H4 (cell line): ENCODE data around the gene CDK14. TPM values are rescaled to one million over a fixed set of nuclear protein-coding genes. Genes with fewer than 3 reads are reported as not detected.
A peak's percentile ranks its signal among the peaks of the same experiment; 100 is the strongest.

Experiments used
- DNase-seq: peaks from one replicate; pipeline ENCODE4 v3.0.0-alpha.2; 2015; ENCODE audit warnings: low spot score
- total RNA-seq: library from RNA; depleted of rRNA; stranded (reverse); fragments of >200 nt; shearing (Covaris generic); gene quantifications from 2 replicates; pipeline ENCODE4 v1.2.3, GENCODE V29; 2014

CDK14 gene
- total RNA-seq, 1 experiment from 2014 or later: 14.0 TPM

DNA sequence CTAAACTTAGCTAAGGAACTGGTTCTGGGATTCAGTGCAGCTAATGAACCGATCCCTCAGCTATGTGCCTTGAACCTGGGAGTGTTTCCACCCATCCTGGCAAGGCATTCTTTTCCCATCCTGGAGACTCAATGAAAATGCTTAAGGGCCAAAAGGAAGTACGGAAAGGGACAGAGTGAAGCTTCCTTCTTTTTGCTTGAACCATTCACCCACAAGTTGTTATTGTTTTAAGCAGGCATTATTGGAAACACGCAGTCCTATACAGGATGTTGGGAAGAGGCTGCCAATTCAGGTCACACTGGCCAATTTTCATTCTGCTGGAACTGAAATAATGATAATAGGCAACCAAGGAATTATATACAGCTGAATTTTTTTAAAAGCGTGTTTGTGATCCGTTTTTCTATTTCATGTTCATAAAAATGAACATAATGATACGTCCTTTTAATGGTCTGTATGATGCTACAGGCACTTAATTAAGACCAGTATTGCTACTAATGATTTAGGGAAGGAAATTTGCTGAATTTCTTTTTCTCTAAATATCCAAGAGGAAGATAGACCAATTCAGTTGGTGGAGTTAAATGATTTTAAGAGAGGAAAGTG lies 610.3 kb downstream of the CDK14 start:
- no peak for DNase-seq

GRCh38 chr7:91212582-91212981 lies 616.5 kb downstream of the CDK14 start:
- DNase-seq: no peak

DNA sequence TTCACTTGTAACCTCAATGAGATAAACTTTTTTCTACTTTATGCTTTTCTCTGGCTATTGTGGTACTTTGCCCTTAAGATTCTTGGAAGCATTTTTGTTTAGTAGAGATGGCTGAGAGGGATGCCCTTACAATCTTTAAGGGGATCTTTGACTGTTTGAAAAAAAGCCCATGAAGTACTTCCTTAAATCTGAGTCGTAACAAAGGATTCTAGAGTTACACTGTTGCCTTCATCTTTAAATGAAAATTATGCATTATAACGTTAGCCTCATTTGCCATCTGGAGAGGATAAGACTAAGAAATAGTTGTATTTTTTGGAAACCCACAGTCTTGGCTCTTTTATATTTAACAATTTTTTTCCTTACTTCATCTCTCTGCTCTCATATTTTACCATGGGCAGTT lies 630.3 kb downstream of the CDK14 start:
- no peak for DNase-seq

DNA sequence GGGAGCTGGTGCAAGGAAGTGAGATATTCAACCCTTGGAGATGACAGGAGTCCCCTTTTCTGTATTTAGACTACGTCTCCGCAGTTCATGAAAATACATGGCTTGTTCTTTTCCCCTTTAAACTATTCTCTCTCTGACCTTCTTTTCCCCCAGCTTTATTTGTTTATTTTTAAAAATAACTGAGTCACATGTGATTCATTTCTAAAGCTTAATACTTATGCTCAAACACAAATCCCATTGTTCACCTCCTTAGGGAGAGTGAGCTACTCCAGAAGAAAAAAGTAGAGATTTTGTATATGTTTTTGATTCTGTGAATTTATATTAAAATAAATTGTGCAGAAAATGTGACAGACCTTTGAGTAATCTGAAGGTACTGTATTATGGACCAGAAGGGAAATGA lies 632.2 kb downstream of the CDK14 start:
- DNase-seq: no peak

DNA sequence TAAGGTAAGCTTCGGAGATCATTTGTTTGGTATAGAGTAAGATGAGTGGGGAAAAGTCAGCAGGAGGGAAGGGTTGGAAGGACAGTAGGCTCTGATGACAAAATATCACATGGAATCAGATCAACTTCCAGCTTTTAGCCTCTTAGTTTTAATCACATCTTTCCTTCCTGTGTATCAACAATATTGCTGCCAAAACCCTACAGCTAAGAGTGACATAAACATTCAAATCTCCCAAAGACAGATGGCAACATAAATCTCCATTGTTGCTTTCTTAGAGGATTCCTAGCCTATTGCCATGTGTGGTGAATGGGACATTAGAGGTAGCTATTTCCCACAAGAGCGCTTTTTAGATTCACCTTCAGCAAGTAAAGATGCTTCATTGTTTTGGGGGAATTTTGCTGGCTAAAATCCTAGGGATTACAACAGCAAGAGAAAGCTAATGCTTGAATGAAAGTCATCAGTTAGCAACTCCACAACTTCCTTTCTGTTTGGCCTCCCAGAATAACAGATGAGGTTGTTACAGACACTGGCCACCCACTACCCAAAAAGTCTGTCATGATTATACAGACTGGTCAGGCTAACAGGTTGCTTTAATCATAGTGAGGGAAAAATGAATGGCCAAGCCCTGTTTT lies 632.9 kb downstream of the CDK14 start:
- peak; percentile 33 for DNase-seq

- no peak for DNase-seq
These were observed 634.0 kb downstream of the CDK14 start for GRCh38 chr7:91230100-91230499.

GRCh38 chr7:91230503-91230902 lies 634.4 kb downstream of the CDK14 start:
- DNase-seq: no peak

DNA sequence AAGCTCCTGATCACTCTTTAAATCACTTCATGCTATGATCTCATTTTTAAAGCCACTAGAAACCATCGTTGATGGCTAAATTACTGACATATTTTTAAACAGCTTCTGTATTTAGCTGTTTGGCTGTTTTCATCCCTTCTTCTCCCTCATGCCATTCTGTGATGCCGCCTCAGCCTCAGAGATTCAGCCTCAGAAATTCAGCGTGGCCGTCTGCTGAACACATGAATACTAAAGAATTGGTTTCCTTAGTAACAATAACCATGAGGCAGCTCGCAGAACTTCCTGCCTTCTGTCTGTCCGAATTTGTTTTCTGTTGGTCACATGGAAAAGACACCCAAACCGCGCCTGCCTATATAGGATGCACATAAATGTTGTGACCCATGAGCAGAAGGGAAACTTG lies 637.1 kb downstream of the CDK14 start:
- DNase-seq: no peak

DNA sequence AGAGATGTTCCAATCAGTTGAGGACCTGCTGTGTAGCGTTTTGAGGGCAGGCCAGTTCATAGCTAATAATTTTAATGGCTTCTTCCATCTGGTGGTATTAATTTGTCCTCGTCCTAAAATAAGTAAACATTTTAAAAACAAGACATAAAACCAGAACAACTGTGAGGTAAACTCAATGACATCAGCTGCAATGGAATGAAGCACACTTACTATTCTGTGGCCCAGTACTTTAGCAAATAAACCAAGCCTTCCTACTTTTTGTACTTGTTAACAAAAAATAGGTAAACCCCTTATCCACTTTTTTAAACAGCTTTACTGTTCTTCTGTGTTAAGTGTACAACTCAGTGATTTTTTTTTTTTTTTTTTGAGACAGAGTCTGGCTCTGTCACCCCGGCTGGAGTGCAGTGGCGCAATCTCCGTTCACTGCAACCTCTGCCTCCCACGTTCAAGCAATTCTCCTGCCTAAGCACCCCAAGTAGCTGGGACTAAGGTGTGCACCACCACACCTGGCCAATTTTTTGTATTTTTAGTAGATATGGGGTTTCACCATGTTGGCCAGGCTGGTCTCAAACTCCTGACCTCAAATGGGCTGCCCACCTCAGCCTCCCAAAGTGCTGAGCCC lies 639.2 kb downstream of the CDK14 start:
- DNase-seq: no peak

- DNase-seq: peak; percentile 94
These were observed 643.1 kb downstream of the CDK14 start for GRCh38 chr7:91239171-91239604.

DNA sequence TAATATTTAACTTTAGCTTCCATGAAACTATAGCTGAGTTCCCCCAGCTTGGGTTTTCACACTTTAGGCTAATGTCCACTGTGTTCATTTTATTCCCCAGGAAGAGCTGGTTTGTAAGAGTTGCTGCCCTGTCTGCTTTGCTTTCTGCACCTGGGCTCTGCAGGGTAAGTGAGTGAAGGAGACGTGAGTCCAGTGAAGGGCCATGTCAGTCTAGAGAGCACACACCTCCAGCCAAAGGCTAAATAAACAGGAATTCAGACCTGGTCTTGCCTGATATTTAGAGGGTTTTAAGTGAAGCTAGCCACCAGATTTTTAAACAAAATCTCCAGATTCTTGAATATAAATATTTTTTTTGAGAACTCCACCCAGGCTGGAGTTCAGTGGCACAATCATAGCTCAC lies 643.7 kb downstream of the CDK14 start:
- DNase-seq: no peak

DNA sequence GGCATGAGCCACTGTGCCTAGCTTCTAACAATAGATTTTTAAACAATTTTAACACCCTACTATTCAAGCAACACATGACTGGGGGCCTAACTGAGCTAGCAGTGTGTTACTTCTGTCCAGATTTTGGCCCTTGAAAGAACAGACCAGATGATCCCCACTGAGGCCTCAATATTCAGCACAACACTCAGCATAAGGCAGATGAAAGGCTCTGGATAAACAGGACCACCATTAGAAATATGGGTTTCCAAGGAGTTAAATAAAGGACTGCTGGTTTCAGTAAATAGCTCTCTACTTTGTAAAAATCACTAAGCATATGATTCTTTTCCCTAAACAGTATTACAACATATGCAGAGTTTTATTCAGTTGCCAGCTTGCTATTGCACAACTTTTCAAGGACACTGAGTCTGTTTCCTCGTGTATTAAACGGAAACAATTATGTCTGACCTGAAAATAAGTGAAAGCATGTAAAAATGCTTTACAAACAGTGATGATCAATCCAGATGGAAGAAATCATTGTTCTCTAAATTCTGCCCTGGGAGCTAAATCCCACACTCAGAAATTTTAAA lies 644.3 kb downstream of the CDK14 start:
- no peak for DNase-seq

DNA sequence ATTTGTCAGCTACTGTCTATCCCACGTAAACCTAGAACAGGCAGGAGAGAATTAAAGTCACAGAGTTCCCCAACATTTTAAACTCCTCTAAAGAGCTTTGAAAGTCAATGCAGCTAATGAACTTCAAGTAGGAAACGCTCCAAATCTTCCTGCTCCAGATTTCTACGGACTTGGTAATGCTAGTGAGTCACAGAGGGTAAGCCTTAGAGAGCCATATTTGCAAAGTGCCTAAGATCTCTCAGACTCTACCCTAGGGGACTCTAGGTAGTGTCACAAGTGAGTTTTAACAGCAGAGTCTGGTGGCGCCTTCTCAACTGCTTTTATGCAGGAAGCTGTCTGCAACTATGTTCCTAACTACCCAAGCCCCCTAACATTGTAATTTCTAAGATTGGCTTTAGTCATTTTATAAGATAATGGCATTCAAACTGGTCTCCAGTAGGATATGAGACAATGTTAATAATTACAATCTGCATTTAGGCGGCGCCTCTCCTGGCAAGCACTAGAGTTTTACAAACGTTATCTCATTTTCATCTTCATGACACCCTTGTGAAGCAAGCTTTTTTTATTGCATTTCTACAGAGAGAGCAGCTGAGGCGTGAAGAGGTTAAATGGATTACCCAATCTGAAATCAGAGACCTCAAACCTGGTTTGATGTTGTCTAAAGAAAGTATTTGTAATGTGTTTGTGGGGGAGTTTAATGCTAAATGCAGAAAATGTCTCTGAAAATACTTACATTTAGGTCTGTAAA lies 646.1 kb downstream of the CDK14 start:
- no peak for DNase-seq

DNA sequence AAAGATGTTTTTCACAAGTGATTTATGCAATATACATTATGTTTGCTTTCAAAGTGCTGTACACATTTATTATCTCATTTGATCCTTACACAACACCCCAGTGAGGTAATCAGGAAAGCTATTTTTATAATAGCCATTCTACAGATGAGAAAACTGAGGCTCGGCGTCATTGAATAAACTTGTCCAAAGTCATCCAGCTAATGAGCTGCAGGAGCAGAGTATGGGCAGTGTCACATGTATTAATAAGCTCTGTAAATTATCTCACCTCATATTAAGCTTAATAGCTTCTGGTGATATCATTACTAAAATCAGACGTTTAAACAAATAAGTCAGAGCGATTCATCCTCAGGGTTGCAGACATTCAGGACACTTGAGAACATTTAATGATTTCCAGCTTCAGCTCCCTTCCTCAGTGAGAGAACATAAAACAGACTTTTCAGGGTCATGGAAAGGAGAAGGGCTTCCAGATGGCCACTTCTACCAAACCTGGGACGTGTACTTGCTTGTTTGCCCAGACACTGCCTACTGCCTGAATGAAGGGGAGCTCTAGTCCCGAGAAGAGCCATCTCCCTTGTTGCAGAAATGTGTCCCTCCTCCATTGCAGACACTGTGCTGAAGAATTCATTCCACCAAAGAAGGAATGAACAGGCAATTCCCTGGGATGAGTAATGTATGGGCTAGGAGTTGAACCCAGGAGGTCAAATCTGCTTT lies 647.6 kb downstream of the CDK14 start:
- no peak for DNase-seq

DNA sequence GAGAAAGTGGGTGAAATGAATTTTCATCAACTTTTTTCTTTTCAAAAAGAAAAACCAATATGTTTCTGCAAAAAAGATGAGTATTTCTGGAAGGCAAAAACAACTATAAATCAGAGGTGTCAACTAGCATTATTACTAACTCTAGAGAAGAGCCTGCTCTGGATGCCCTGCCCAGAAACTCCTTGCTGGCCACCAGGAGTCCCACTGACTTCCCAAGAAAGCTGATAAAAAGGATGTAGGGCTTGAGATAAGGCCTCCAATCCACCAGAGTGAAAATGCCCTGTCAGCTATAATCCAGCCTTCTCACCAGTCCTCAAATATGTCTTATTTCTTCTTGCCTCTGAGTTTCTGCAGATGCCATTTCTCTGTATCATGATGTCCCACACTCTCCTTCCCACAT lies 651.4 kb downstream of the CDK14 start:
- DNase-seq: no peak

DNA sequence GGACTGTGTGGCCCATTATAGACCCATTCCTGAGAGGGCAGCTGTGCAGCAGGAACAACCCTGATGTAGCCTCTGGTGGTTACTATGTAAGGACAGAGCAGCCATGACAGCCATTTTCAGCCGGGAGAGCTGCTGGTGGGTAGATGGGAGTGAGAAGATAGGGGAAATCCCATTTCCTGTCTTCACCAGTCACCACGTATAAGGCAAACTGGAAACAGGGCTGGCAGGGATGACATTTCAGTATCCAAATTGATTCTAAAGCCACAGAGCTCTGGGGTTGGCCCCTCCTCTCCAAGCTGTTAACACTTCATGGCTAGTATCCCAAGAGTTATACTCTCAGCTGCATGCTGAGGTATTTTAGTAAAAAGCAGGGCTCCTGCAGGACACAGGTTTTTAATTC lies 652.9 kb downstream of the CDK14 start:
- DNase-seq: no peak

DNA sequence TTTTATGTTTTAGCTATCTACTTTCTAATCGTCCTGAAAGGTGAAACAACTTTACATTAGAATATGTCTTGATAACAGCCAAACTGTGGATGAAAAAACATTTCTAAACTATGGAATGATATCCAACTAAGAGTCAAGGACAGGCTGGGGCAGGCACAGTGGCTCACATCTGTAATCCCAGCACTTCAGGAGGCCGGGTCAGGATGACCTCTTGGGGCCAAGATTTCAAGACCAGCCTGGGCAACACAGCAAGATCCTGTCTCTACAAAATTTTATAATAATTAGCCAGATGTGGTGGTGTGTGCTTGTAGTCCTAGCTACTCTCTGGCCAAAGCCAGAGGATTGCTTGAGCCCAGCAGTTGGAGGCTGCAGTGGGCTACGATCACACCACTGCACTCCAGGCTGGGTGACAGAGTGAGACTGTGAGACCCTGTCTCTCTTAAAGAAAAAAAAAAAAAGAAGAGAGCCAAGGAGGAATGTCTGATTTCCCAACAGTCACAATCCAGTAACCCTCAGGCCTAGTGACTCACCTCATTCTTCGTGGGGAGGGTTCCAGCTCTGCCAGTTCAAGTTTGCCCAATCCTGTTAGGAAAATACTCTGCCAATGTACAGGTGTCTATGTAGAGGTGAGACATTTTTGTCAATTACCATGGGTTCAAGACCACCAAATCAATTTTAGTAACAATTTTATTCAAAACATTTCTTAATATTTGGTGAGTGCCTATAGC lies 653.5 kb downstream of the CDK14 start:
- DNase-seq: peak; percentile 74

DNA sequence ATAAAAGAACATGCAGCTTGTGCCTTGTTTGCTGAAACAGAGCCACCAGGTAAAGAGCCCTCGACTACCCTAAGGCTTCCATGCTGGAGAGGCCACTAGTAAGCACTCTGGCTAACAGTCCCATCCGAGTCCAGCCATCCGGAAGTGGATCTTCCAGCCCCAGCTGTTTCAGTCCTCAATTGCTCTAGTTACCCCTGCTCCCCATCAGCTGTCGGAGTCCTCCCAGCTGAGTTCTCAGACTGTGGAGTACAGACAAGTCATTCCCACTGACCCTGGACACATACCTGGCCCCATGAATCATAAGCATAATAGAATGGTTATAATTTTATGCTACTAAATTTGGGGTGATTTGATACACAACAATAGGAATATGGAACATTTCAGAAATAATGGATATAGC lies 654.6 kb downstream of the CDK14 start:
- DNase-seq: no peak

GRCh38 chr7:91251877-91252276 lies 655.8 kb downstream of the CDK14 start:
- DNase-seq: no peak
